H1 (cell line): Measurements from ENCODE around the gene NR2E3. TPM values are rescaled to one million over a fixed set of nuclear protein-coding genes. Genes with fewer than 3 reads are reported as not detected.

Experiments
- CTCF ChIA-PET: fragments of 300-600 bp; sonication (Branson Sonifier 250); formaldehyde crosslinking; loops from one replicate; lab custom pipeline; 2021; ENCODE audit not compliant: partially characterized antibody; lab: Charles Lee
- POLR2A ChIA-PET: fragments of 300-600 bp; sonication (Branson Sonifier 250); formaldehyde crosslinking; loops from one replicate; lab custom pipeline; 2021; ENCODE audit warnings: inconsistent platforms; ENCODE audit not compliant: partially characterized antibody; lab: Charles Lee
- DNase-seq, 2 experiments: peaks; one replicate each; pipeline versions ENCODE4 v3.0.0 to v3.0.0-alpha.2; 2010 to 2022; ENCODE audit warnings: low spot score in 2 of 2, low read depth in 1 of 2, mixed read lengths in 1 of 2
- FAIRE-seq: peaks from 2 replicates; lab custom pipeline; 2011; peaks lifted over from hg19 to GRCh38; lab: Jason Lieb, UNC
- H2AFZ ChIP-seq: 2 replicates; pipeline ENCODE4 v1.8.1; 2012; ENCODE audit warnings: low read length, inconsistent platforms
- H2AK5ac ChIP-seq: 2 replicates; pipeline ENCODE4 v1.6.1; 2013; ENCODE audit warnings: low read depth, low read length
- H2BK120ac ChIP-seq: replicated peaks from 2 replicates; pipeline ENCODE3; 2013; ENCODE audit warnings: low read depth, low read length, inconsistent platforms
- H2BK12ac ChIP-seq: 2 replicates; pipeline ENCODE4 v1.6.1; 2013; ENCODE audit warnings: low read depth, low read length
- H2BK15ac ChIP-seq: 2 replicates; pipeline ENCODE4 v1.6.1; 2013; ENCODE audit warnings: low read length
- H2BK20ac ChIP-seq: 2 replicates; pipeline ENCODE4 v1.6.1; 2013; ENCODE audit warnings: low read length
- H2BK5ac ChIP-seq: 2 replicates; pipeline ENCODE4 v1.6.1; 2013; ENCODE audit warnings: low read depth, low read length
- H3K14ac ChIP-seq: 2 replicates; pipeline ENCODE4 v1.6.1; 2013; ENCODE audit warnings: inconsistent platforms; ENCODE audit not compliant: insufficient read length
- H3K18ac ChIP-seq: 2 replicates; pipeline ENCODE4 v1.6.1; 2013; ENCODE audit warnings: low read length; ENCODE audit errors: extremely low read depth
- H3K23ac ChIP-seq: 2 replicates; pipeline ENCODE4 v1.6.1; 2013; ENCODE audit warnings: inconsistent platforms; ENCODE audit not compliant: insufficient read length
- H3K23me2 ChIP-seq: 2 replicates; pipeline ENCODE4 v1.6.1; 2013; ENCODE audit warnings: low read depth, low read length
- H3K27ac ChIP-seq: 2 replicates; pipeline ENCODE4 v1.6.1; 2011; ENCODE audit warnings: low read depth, low read length, inconsistent platforms
- H3K27me3 ChIP-seq, 4 experiments: replicated peaks in 1 of 4; 1 replicate in 1 of 4; 2 replicates in 3 of 4; pipeline versions ENCODE4 v1.6.1 to v1.8.1; 2011 to 2013; ENCODE audit warnings: low read length in 3 of 4, mild to moderate bottlenecking in 3 of 4, inconsistent platforms in 2 of 4, mixed read lengths in 2 of 4, moderate library complexity in 1 of 4; ENCODE audit not compliant: control insufficient read depth in 3 of 4, insufficient read depth in 3 of 4; ENCODE audit errors: extremely low read depth in 1 of 4
- H3K36me3 ChIP-seq, 4 experiments: 2 replicates each; pipeline versions ENCODE4 v1.6.1 to v1.8.1; 2011 to 2013; ENCODE audit warnings: mild to moderate bottlenecking in 4 of 4, low read length in 3 of 4, moderate library complexity in 2 of 4, control low read depth in 1 of 4, inconsistent platforms in 1 of 4; ENCODE audit not compliant: insufficient read depth in 4 of 4, control insufficient read depth in 2 of 4
- H3K4ac ChIP-seq: replicated peaks from 2 replicates; pipeline ENCODE3; 2013; ENCODE audit warnings: low read length, low read depth, mixed read lengths, inconsistent platforms; ENCODE audit not compliant: insufficient read length
- H3K4me1 ChIP-seq, 4 experiments: replicated peaks in 1 of 4; 1 replicate in 1 of 4; 2 replicates in 3 of 4; pipeline versions ENCODE4 v1.6.1 to v1.8.1; 2011 to 2013; ENCODE audit warnings: low read length in 3 of 4, inconsistent platforms in 2 of 4, mixed read lengths in 1 of 4; ENCODE audit not compliant: insufficient read depth in 4 of 4, control insufficient read depth in 3 of 4
- H3K4me2 ChIP-seq, 2 experiments: 2 replicates each; pipeline versions ENCODE4 v1.6.1 to v1.8.1; 2011 to 2013; ENCODE audit warnings: low read depth in 2 of 2, low read length in 2 of 2, control low read depth in 1 of 2, inconsistent platforms in 1 of 2, mild to moderate bottlenecking in 1 of 2; ENCODE audit not compliant: insufficient read depth in 1 of 2
- H3K4me3 ChIP-seq, 4 experiments: fragments of 200-600, 300-600 bp in 1 of 4; sonication (generic), shearing (Covaris generic), sonication (Bioruptor Twin) in 1 of 4; 2 replicates each; pipeline versions ENCODE4 v1.5.1 to v1.8.1; 2011 to 2016; ENCODE audit warnings: low read length in 4 of 4, low read depth in 3 of 4, control low read depth in 2 of 4, inconsistent platforms in 2 of 4, mild to moderate bottlenecking in 2 of 4, mixed read lengths in 1 of 4, moderate library complexity in 1 of 4; ENCODE audit not compliant: insufficient read depth in 2 of 4; ENCODE audit errors: extremely low read depth in 1 of 4
- H3K56ac ChIP-seq: replicated peaks from 2 replicates; pipeline ENCODE3; 2013; ENCODE audit warnings: low read depth, mild to moderate bottlenecking, mixed read lengths, low read length, inconsistent platforms; ENCODE audit not compliant: insufficient read length
- H3K79me1 ChIP-seq: 2 replicates; pipeline ENCODE4 v1.6.1; 2013; ENCODE audit warnings: low read depth, low read length, control low read depth
- H3K79me2 ChIP-seq, 2 experiments: 2 replicates each; pipeline versions ENCODE4 v1.6.1 to v1.8.1; 2012 to 2013; ENCODE audit warnings: low read length in 2 of 2, mild to moderate bottlenecking in 2 of 2, inconsistent platforms in 1 of 2; ENCODE audit not compliant: insufficient read depth in 2 of 2, control insufficient read depth in 1 of 2
- H3K9ac ChIP-seq, 4 experiments: replicated peaks in 1 of 4; 1 replicate in 1 of 4; 2 replicates in 3 of 4; pipeline versions ENCODE4 v1.6.1 to v1.8.1; 2011 to 2013; ENCODE audit warnings: low read depth in 3 of 4, low read length in 3 of 4, control low read depth in 2 of 4, mild to moderate bottlenecking in 2 of 4, moderate library complexity in 2 of 4, inconsistent platforms in 1 of 4; ENCODE audit errors: extremely low read depth in 1 of 4
- H3K9me3 ChIP-seq, 2 experiments: 2 replicates each; pipeline versions ENCODE4 v1.6.1 to v1.8.1; 2012 to 2013; ENCODE audit warnings: mild to moderate bottlenecking in 2 of 2, moderate library complexity in 2 of 2, control low read depth in 1 of 2, inconsistent platforms in 1 of 2, low read depth in 1 of 2, low read length in 1 of 2, mixed read lengths in 1 of 2; ENCODE audit not compliant: insufficient read depth in 2 of 2
- H4K20me1 ChIP-seq, 2 experiments: replicated peaks in 1 of 2; 2 replicates each; pipeline versions ENCODE3 to v1.8.1; 2011 to 2013; ENCODE audit warnings: inconsistent platforms in 2 of 2, low read length in 2 of 2, mild to moderate bottlenecking in 1 of 2; ENCODE audit not compliant: insufficient read depth in 2 of 2, control insufficient read depth in 1 of 2
- H4K5ac ChIP-seq: 2 replicates; pipeline ENCODE4 v1.6.1; 2013; ENCODE audit warnings: low read length, low read depth, mixed read lengths, inconsistent platforms; ENCODE audit not compliant: insufficient read length
- H4K8ac ChIP-seq: 2 replicates; pipeline ENCODE4 v1.8.0; 2013; ENCODE audit warnings: mild to moderate bottlenecking, moderate library complexity, low read length, inconsistent platforms; ENCODE audit not compliant: insufficient read depth; ENCODE audit errors: extremely low read depth
- H4K91ac ChIP-seq: replicated peaks from 2 replicates; pipeline ENCODE3; 2013; ENCODE audit warnings: low read length, mixed read lengths, inconsistent platforms; ENCODE audit not compliant: insufficient read length
- SIRT6 ChIP-seq: IDR thresholded peaks from one replicate; pipeline ENCODE4 v1.7.1; 2012; ENCODE audit warnings: low read length, inconsistent platforms
- ZNF274 ChIP-seq: IDR thresholded peaks from 2 replicates; pipeline ENCODE4 v1.7.0; 2012; ENCODE audit warnings: low read length, borderline replicate concordance; ENCODE audit errors: extremely low read depth
- WGBS, 2 experiments: shearing (Covaris generic) in 1 of 2; methylation state at CpG; one replicate each; pipeline versions ENCODE4 v1.1.6 to v1.1.7; 2013 to 2015; ENCODE audit warnings: low lambda C conversion rate in 2 of 2, mixed read lengths in 2 of 2, inconsistent platforms in 1 of 2, low coverage in 1 of 2, missing lambda C conversion rate in 1 of 2; ENCODE audit not compliant: insufficient replicate concordance in 2 of 2, insufficient coverage in 1 of 2, insufficient read length in 1 of 2; ENCODE audit errors: extremely low coverage in 1 of 2, missing lambda C conversion rate in 1 of 2; 5-methylcytosine and 5-hydroxymethylcytosine counted together
- polyA plus RNA-seq, 7 experiments: library from polyadenylated mRNA; depleted of rRNA in 3 of 7; stranded (reverse) in 5 of 7; unstranded in 2 of 7; fragments of >200 nt in 5 of 7; fragments of 200-250 nt in 2 of 7; gene quantifications; 1 replicate in 5 of 7; 2 replicates in 1 of 7; 4 replicates in 1 of 7; pipeline versions ENCODE4 v1.2.1 to v1.2.3, GENCODE V29; 2011 to 2013; ENCODE audit warnings: missing spikeins in 2 of 7, mixed read lengths in 2 of 7
- total RNA-seq: library from RNA; stranded (reverse); fragmentation: NEBNext Ultra II Directional; extraction: Animal tissue kit (Norgen Biotek cat#: 25700); gene quantifications from 2 replicates; pipeline ENCODE4 v1.2.1, GENCODE V29; 2021

NR2E3 gene
- total and polyA plus RNA-seq, 2 of the 8 experiments (the other 6 are each of a cell fraction or from before 2014, with no cell fraction given), result 0.56 to 0.80 TPM

- H3K4me3 ChIP-seq, result no peak overlapping the region
- H4K8ac ChIP-seq, result no peak overlapping the region
- no peak overlapping the region for H3K14ac ChIP-seq
- H4K5ac ChIP-seq, result no peak overlapping the region
- no peaks in the 10 kb centered on the region for H4K20me1 ChIP-seq
- H2BK120ac ChIP-seq, result no peak overlapping the region
- no peak overlapping the region for H2BK5ac ChIP-seq
- H3K18ac ChIP-seq, result no peak overlapping the region
- peaks cover 0 to 9% (median 4%) of the 10 kb centered on the region in 4 experiments; a peak in 4 of 7 replicates for H3K4me1 ChIP-seq
- no peak overlapping the region for H3K9ac ChIP-seq
- CTCF ChIA-PET, result no interaction called here
- POLR2A ChIA-PET, result interaction anchor here (0.6 kb wide), 1 partner anchor 1072 kb away, joined by 3 read pairs; no protein-coding TSS in a partner anchor
- H3K79me1 ChIP-seq, result no peaks in the 10 kb centered on the region
- H2BK12ac ChIP-seq, result no peak overlapping the region
- no peaks in the 10 kb centered on the region for H3K23me2 ChIP-seq
- no peak overlapping the region for H2AFZ ChIP-seq
- no peaks in the 10 kb centered on the region for H3K27me3 ChIP-seq
- WGBS, 2 experiments, result 97% methylated on average over 5 of the region's 5 CpGs; no CpG with 5 or more reads in 1 of the 2 experiments
- H3K27ac ChIP-seq, result no peak overlapping the region
- H4K91ac ChIP-seq, result no peak overlapping the region
- DNase-seq, result no peak
- no peak overlapping the region for H2BK15ac ChIP-seq
- TF ChIP-seq SIRT6 (no peak), ZNF274 (peak; percentile 82)
- no peak overlapping the region for H3K4me2 ChIP-seq
- no peak overlapping the region for H3K56ac ChIP-seq
- no peak overlapping the region for H3K23ac ChIP-seq
- H2AK5ac ChIP-seq, result no peak overlapping the region
- no peaks in the 10 kb centered on the region for H3K79me2 ChIP-seq
- FAIRE-seq, result no peak
- H2BK20ac ChIP-seq, result no peak overlapping the region
- H3K9me3 ChIP-seq, result peaks cover 9 to 21% of the 10 kb centered on the region in 2 experiments; a peak in 3 of 4 replicates
- H3K4ac ChIP-seq, result no peak overlapping the region
- peaks cover 0 to 19% (median 3%) of the 10 kb centered on the region in 4 experiments; a peak in 3 of 8 replicates for H3K36me3 ChIP-seq
Observed at GRCh38 chr15:71821547-71822129, 11.3 kb downstream of the NR2E3 start.
